H1 (cell line): ENCODE measurements around the gene FGF2. TPM values are rescaled to one million over a fixed set of nuclear protein-coding genes. Genes with fewer than 3 reads are reported as not detected.

Experiments used
- CTCF ChIA-PET: fragments of 300-600 bp; sonication (Branson Sonifier 250); formaldehyde crosslinking; loops from one replicate; lab custom pipeline; 2021; ENCODE audit not compliant: partially characterized antibody; lab: Charles Lee
- POLR2A ChIA-PET: fragments of 300-600 bp; sonication (Branson Sonifier 250); formaldehyde crosslinking; loops from one replicate; lab custom pipeline; 2021; ENCODE audit warnings: inconsistent platforms; ENCODE audit not compliant: partially characterized antibody; lab: Charles Lee
- DNase-seq, 2 experiments: peaks; one replicate each; pipeline versions ENCODE4 v3.0.0 to v3.0.0-alpha.2; 2010 to 2022; ENCODE audit warnings: low spot score in 2 of 2, low read depth in 1 of 2, mixed read lengths in 1 of 2
- FAIRE-seq: peaks from 2 replicates; lab custom pipeline; 2011; peaks lifted over from hg19 to GRCh38; lab: Jason Lieb, UNC
- H2AFZ ChIP-seq: 2 replicates; pipeline ENCODE4 v1.8.1; 2012; ENCODE audit warnings: low read length, inconsistent platforms
- H2AK5ac ChIP-seq: 2 replicates; pipeline ENCODE4 v1.6.1; 2013; ENCODE audit warnings: low read depth, low read length
- H2BK120ac ChIP-seq: replicated peaks from 2 replicates; pipeline ENCODE3; 2013; ENCODE audit warnings: low read depth, low read length, inconsistent platforms
- H2BK12ac ChIP-seq: 2 replicates; pipeline ENCODE4 v1.6.1; 2013; ENCODE audit warnings: low read depth, low read length
- H2BK15ac ChIP-seq: 2 replicates; pipeline ENCODE4 v1.6.1; 2013; ENCODE audit warnings: low read length
- H2BK20ac ChIP-seq: 2 replicates; pipeline ENCODE4 v1.6.1; 2013; ENCODE audit warnings: low read length
- H2BK5ac ChIP-seq: 2 replicates; pipeline ENCODE4 v1.6.1; 2013; ENCODE audit warnings: low read depth, low read length
- H3K14ac ChIP-seq: 2 replicates; pipeline ENCODE4 v1.6.1; 2013; ENCODE audit warnings: inconsistent platforms; ENCODE audit not compliant: insufficient read length
- H3K18ac ChIP-seq: 2 replicates; pipeline ENCODE4 v1.6.1; 2013; ENCODE audit warnings: low read length; ENCODE audit errors: extremely low read depth
- H3K23ac ChIP-seq: 2 replicates; pipeline ENCODE4 v1.6.1; 2013; ENCODE audit warnings: inconsistent platforms; ENCODE audit not compliant: insufficient read length
- H3K23me2 ChIP-seq: 2 replicates; pipeline ENCODE4 v1.6.1; 2013; ENCODE audit warnings: low read depth, low read length
- H3K27ac ChIP-seq: 2 replicates; pipeline ENCODE4 v1.6.1; 2011; ENCODE audit warnings: low read depth, low read length, inconsistent platforms
- H3K27me3 ChIP-seq, 4 experiments: replicated peaks in 1 of 4; 1 replicate in 1 of 4; 2 replicates in 3 of 4; pipeline versions ENCODE4 v1.6.1 to v1.8.1; 2011 to 2013; ENCODE audit warnings: low read length in 3 of 4, mild to moderate bottlenecking in 3 of 4, inconsistent platforms in 2 of 4, mixed read lengths in 2 of 4, moderate library complexity in 1 of 4; ENCODE audit not compliant: control insufficient read depth in 3 of 4, insufficient read depth in 3 of 4; ENCODE audit errors: extremely low read depth in 1 of 4
- H3K36me3 ChIP-seq, 4 experiments: 2 replicates each; pipeline versions ENCODE4 v1.6.1 to v1.8.1; 2011 to 2013; ENCODE audit warnings: mild to moderate bottlenecking in 4 of 4, low read length in 3 of 4, moderate library complexity in 2 of 4, control low read depth in 1 of 4, inconsistent platforms in 1 of 4; ENCODE audit not compliant: insufficient read depth in 4 of 4, control insufficient read depth in 2 of 4
- H3K4ac ChIP-seq: replicated peaks from 2 replicates; pipeline ENCODE3; 2013; ENCODE audit warnings: low read length, low read depth, mixed read lengths, inconsistent platforms; ENCODE audit not compliant: insufficient read length
- H3K4me1 ChIP-seq, 4 experiments: replicated peaks in 1 of 4; 1 replicate in 1 of 4; 2 replicates in 3 of 4; pipeline versions ENCODE4 v1.6.1 to v1.8.1; 2011 to 2013; ENCODE audit warnings: low read length in 3 of 4, inconsistent platforms in 2 of 4, mixed read lengths in 1 of 4; ENCODE audit not compliant: insufficient read depth in 4 of 4, control insufficient read depth in 3 of 4
- H3K4me2 ChIP-seq, 2 experiments: 2 replicates each; pipeline versions ENCODE4 v1.6.1 to v1.8.1; 2011 to 2013; ENCODE audit warnings: low read depth in 2 of 2, low read length in 2 of 2, control low read depth in 1 of 2, inconsistent platforms in 1 of 2, mild to moderate bottlenecking in 1 of 2; ENCODE audit not compliant: insufficient read depth in 1 of 2
- H3K4me3 ChIP-seq, 4 experiments: fragments of 200-600, 300-600 bp in 1 of 4; sonication (generic), shearing (Covaris generic), sonication (Bioruptor Twin) in 1 of 4; 2 replicates each; pipeline versions ENCODE4 v1.5.1 to v1.8.1; 2011 to 2016; ENCODE audit warnings: low read length in 4 of 4, low read depth in 3 of 4, control low read depth in 2 of 4, inconsistent platforms in 2 of 4, mild to moderate bottlenecking in 2 of 4, mixed read lengths in 1 of 4, moderate library complexity in 1 of 4; ENCODE audit not compliant: insufficient read depth in 2 of 4; ENCODE audit errors: extremely low read depth in 1 of 4
- H3K56ac ChIP-seq: replicated peaks from 2 replicates; pipeline ENCODE3; 2013; ENCODE audit warnings: low read depth, mild to moderate bottlenecking, mixed read lengths, low read length, inconsistent platforms; ENCODE audit not compliant: insufficient read length
- H3K79me1 ChIP-seq: 2 replicates; pipeline ENCODE4 v1.6.1; 2013; ENCODE audit warnings: low read depth, low read length, control low read depth
- H3K79me2 ChIP-seq, 2 experiments: 2 replicates each; pipeline versions ENCODE4 v1.6.1 to v1.8.1; 2012 to 2013; ENCODE audit warnings: low read length in 2 of 2, mild to moderate bottlenecking in 2 of 2, inconsistent platforms in 1 of 2; ENCODE audit not compliant: insufficient read depth in 2 of 2, control insufficient read depth in 1 of 2
- H3K9ac ChIP-seq, 4 experiments: replicated peaks in 1 of 4; 1 replicate in 1 of 4; 2 replicates in 3 of 4; pipeline versions ENCODE4 v1.6.1 to v1.8.1; 2011 to 2013; ENCODE audit warnings: low read depth in 3 of 4, low read length in 3 of 4, control low read depth in 2 of 4, mild to moderate bottlenecking in 2 of 4, moderate library complexity in 2 of 4, inconsistent platforms in 1 of 4; ENCODE audit errors: extremely low read depth in 1 of 4
- H3K9me3 ChIP-seq, 2 experiments: 2 replicates each; pipeline versions ENCODE4 v1.6.1 to v1.8.1; 2012 to 2013; ENCODE audit warnings: mild to moderate bottlenecking in 2 of 2, moderate library complexity in 2 of 2, control low read depth in 1 of 2, inconsistent platforms in 1 of 2, low read depth in 1 of 2, low read length in 1 of 2, mixed read lengths in 1 of 2; ENCODE audit not compliant: insufficient read depth in 2 of 2
- H4K20me1 ChIP-seq, 2 experiments: replicated peaks in 1 of 2; 2 replicates each; pipeline versions ENCODE3 to v1.8.1; 2011 to 2013; ENCODE audit warnings: inconsistent platforms in 2 of 2, low read length in 2 of 2, mild to moderate bottlenecking in 1 of 2; ENCODE audit not compliant: insufficient read depth in 2 of 2, control insufficient read depth in 1 of 2
- H4K5ac ChIP-seq: 2 replicates; pipeline ENCODE4 v1.6.1; 2013; ENCODE audit warnings: low read length, low read depth, mixed read lengths, inconsistent platforms; ENCODE audit not compliant: insufficient read length
- H4K8ac ChIP-seq: 2 replicates; pipeline ENCODE4 v1.8.0; 2013; ENCODE audit warnings: mild to moderate bottlenecking, moderate library complexity, low read length, inconsistent platforms; ENCODE audit not compliant: insufficient read depth; ENCODE audit errors: extremely low read depth
- H4K91ac ChIP-seq: replicated peaks from 2 replicates; pipeline ENCODE3; 2013; ENCODE audit warnings: low read length, mixed read lengths, inconsistent platforms; ENCODE audit not compliant: insufficient read length
- CHD2 ChIP-seq: IDR thresholded peaks from 2 replicates; pipeline ENCODE4 v1.6.1; 2012; ENCODE audit warnings: low read length, improper control_type of control experiment
- CTBP2 ChIP-seq: IDR thresholded peaks from 2 replicates; pipeline ENCODE4 v1.7.0; 2011; ENCODE audit warnings: borderline replicate concordance, mild to moderate bottlenecking, moderate library complexity, mixed read lengths, low read length; ENCODE audit not compliant: insufficient read depth, insufficient read length
- EGR1 ChIP-seq: IDR thresholded peaks from 2 replicates; pipeline ENCODE4 v1.6.1; 2011; ENCODE audit warnings: low read depth, low read length, borderline replicate concordance
- GTF2F1 ChIP-seq: IDR thresholded peaks from 2 replicates; pipeline ENCODE4 v1.6.1; 2012; ENCODE audit warnings: low read depth, low read length, improper control_type of control experiment, borderline replicate concordance
- KDM5A ChIP-seq: fragments of 200-600 bp; IDR thresholded peaks from 2 replicates; pipeline ENCODE4 v1.7.1; 2012; ENCODE audit warnings: mild to moderate bottlenecking, low read length, inconsistent platforms, mixed read lengths
- POLR2A ChIP-seq, 2 experiments: IDR thresholded peaks; 1 replicate in 1 of 2; 2 replicates in 1 of 2; pipeline ENCODE4 v1.6.1; 2011; ENCODE audit warnings: low read depth in 2 of 2, low read length in 2 of 2, mild to moderate bottlenecking in 2 of 2; ENCODE audit errors: control extremely low read depth in 1 of 2
- RXRA ChIP-seq: IDR thresholded peaks from 2 replicates; pipeline ENCODE4 v1.6.1; 2011; ENCODE audit warnings: low read depth, mild to moderate bottlenecking, low read length, moderate library complexity; ENCODE audit not compliant: insufficient read depth
- TAF1 ChIP-seq: IDR thresholded peaks from 2 replicates; pipeline ENCODE4 v1.6.1; 2011; ENCODE audit warnings: mild to moderate bottlenecking, low read depth, low read length
- TBP ChIP-seq: IDR thresholded peaks from 2 replicates; pipeline ENCODE4 v1.6.1; 2011; ENCODE audit warnings: low read depth, low read length, improper control_type of control experiment
- WGBS, 2 experiments: shearing (Covaris generic) in 1 of 2; methylation state at CpG; one replicate each; pipeline versions ENCODE4 v1.1.6 to v1.1.7; 2013 to 2015; ENCODE audit warnings: low lambda C conversion rate in 2 of 2, mixed read lengths in 2 of 2, inconsistent platforms in 1 of 2, low coverage in 1 of 2, missing lambda C conversion rate in 1 of 2; ENCODE audit not compliant: insufficient replicate concordance in 2 of 2, insufficient coverage in 1 of 2, insufficient read length in 1 of 2; ENCODE audit errors: extremely low coverage in 1 of 2, missing lambda C conversion rate in 1 of 2; 5-methylcytosine and 5-hydroxymethylcytosine counted together
- polyA plus RNA-seq, 7 experiments: library from polyadenylated mRNA; depleted of rRNA in 3 of 7; stranded (reverse) in 5 of 7; unstranded in 2 of 7; fragments of >200 nt in 5 of 7; fragments of 200-250 nt in 2 of 7; gene quantifications; 1 replicate in 5 of 7; 2 replicates in 1 of 7; 4 replicates in 1 of 7; pipeline versions ENCODE4 v1.2.1 to v1.2.3, GENCODE V29; 2011 to 2013; ENCODE audit warnings: missing spikeins in 2 of 7, mixed read lengths in 2 of 7
- total RNA-seq: library from RNA; stranded (reverse); fragmentation: NEBNext Ultra II Directional; extraction: Animal tissue kit (Norgen Biotek cat#: 25700); gene quantifications from 2 replicates; pipeline ENCODE4 v1.2.1, GENCODE V29; 2021

Gene FGF2
- total and polyA plus RNA-seq, 2 of the 8 experiments (the other 6 are each of a cell fraction or from before 2014, with no cell fraction given) = 23.4 to 145 TPM

DNA sequence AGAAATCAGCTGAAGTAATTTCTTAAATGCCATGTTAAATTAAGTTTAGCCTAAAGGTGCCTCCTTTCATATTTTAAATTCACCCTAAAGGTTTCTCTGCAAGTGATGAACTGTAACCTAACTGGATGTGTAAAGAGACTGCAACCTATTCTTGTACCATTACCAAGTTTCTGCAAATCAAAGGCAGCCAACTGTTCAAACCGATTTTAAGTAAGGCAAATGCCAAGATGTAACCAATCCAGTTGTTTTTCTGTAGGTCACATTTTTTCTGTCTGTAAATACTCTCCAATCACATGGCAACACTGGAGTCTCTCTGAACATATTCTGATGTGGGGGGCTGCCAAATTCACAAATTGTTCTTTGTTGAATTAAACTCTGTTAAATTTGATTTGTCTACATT, 42.4 kb upstream of the FGF2 start:
- no peaks in the 10 kb centered on the region for H4K20me1 ChIP-seq
- H4K91ac ChIP-seq = no peak overlapping the region
- H2BK5ac ChIP-seq = peak overlapping the region; percentile 97
- no peaks in the 10 kb centered on the region for H3K27me3 ChIP-seq
- H3K9me3 ChIP-seq = no peaks in the 10 kb centered on the region; a peak in 1 of 4 replicates
- no peak overlapping the region for H3K14ac ChIP-seq
- H3K18ac ChIP-seq = no peak overlapping the region
- H2AFZ ChIP-seq = no peak overlapping the region
- H3K79me2 ChIP-seq = no peaks in the 10 kb centered on the region
- no peak for TF ChIP-seq GTF2F1
- no peak for TF ChIP-seq TAF1
- no peak for TF ChIP-seq EGR1
- no peak for TF ChIP-seq CTBP2
- no peak for TF ChIP-seq KDM5A
- TF ChIP-seq TBP = no peak
- TF ChIP-seq POLR2A (IDR thresholded peaks at IDR 0.05; ENCODE audit: control extremely low read depth in 1 of 2, low read depth in 2 of 2, low read length in 2 of 2) = no peak
- no peak for TF ChIP-seq RXRA
- no peak for TF ChIP-seq CHD2
- no peak overlapping the region for H4K8ac ChIP-seq
- WGBS, 2 experiments = 29% methylated on average over 1 of the region's 1 CpG; no CpG with 5 or more reads in 1 of the 2 experiments
- H3K79me1 ChIP-seq = no peaks in the 10 kb centered on the region
- no peak overlapping the region; a peak in 1 of 7 replicates for H3K9ac ChIP-seq
- H4K5ac ChIP-seq = peak overlapping the region; percentile 84
- H2BK20ac ChIP-seq = peak overlapping the region; percentile 91
- no peak overlapping the region for H2BK15ac ChIP-seq
- no peak overlapping the region for H2AK5ac ChIP-seq
- H2BK12ac ChIP-seq = peak overlapping the region; percentile 93; the same call in 1 of the 2 replicates
- FAIRE-seq (no peak), DNase-seq (no peak)
- CTCF ChIA-PET = interaction anchor here (0.8 to 2.1 kb wide), 8 partner anchors 9 to 61 kb away, joined by 3 to 19 read pairs (median 3); no protein-coding TSS in a partner anchor
- H3K23ac ChIP-seq = no peak overlapping the region
- H2BK120ac ChIP-seq = peak overlapping the region; percentile 97
- H3K4me1 ChIP-seq = peaks cover 7 to 27% (median 18%) of the 10 kb centered on the region in 4 experiments
- H3K4me3 ChIP-seq = no peak overlapping the region; a peak in 1 of 8 replicates
- POLR2A ChIA-PET = interaction anchor here (1.0 to 5.0 kb wide), 13 partner anchors 10 to 90 kb away, joined by 4 to 79 read pairs (median 7); partner anchors contain the start of genes BBS12 and FGF2
- H3K4me2 ChIP-seq = peak overlapping the region; percentile 48 to 56; a peak in 3 of 4 replicates
- H3K27ac ChIP-seq = peak overlapping the region; percentile 84
- H3K56ac ChIP-seq = no peak overlapping the region
- no peaks in the 10 kb centered on the region for H3K23me2 ChIP-seq
- H3K36me3 ChIP-seq = no peaks in the 10 kb centered on the region; a peak in 1 of 8 replicates
- peak overlapping the region; percentile 21 for H3K4ac ChIP-seq
